CD4-positive, alpha-beta memory T cell (primary cell): ENCODE data around the gene ABCF3. TPM values are rescaled to one million over a fixed set of nuclear protein-coding genes. Genes with fewer than 3 reads are reported as not detected.

Source experiments
- CTCF ChIA-PET: fragments of 350-600 bp; sonication (Branson Sonifier 250); formaldehyde crosslinking; loops from one replicate; lab custom pipeline; 2021; ENCODE audit warnings: inconsistent platforms; ENCODE audit not compliant: partially characterized antibody; lab: Charles Lee
- POLR2A ChIA-PET: fragments of 350-600 bp; sonication (Branson Sonifier 250); formaldehyde crosslinking; loops from one replicate; lab custom pipeline; 2021; ENCODE audit not compliant: partially characterized antibody; lab: Charles Lee
- DNase-seq, 5 donors: peaks; one replicate each; pipeline versions ENCODE4 v3.0.0 to v3.0.0-alpha.2; 2020 to 2022; ENCODE audit warnings: mixed read lengths in 1 of 5
- H3K27ac ChIP-seq: one replicate; pipeline ENCODE4 v1.7.0; 2013; ENCODE audit warnings: low read depth, low read length
- H3K27me3 ChIP-seq: 2 replicates; pipeline ENCODE4 v1.7.0; 2013; ENCODE audit warnings: mild to moderate bottlenecking, low read length, moderate library complexity; ENCODE audit not compliant: insufficient read depth
- H3K36me3 ChIP-seq: 2 replicates; pipeline ENCODE4 v1.7.0; 2013; ENCODE audit warnings: mild to moderate bottlenecking, low read length, moderate library complexity; ENCODE audit not compliant: insufficient read depth
- H3K4me1 ChIP-seq: 2 replicates; pipeline ENCODE4 v1.7.0; 2013; ENCODE audit warnings: mild to moderate bottlenecking, low read length, moderate library complexity; ENCODE audit not compliant: insufficient read depth
- H3K4me3 ChIP-seq, 2 donors: one replicate each; pipeline ENCODE4 v1.7.0; 2013; ENCODE audit warnings: low read length in 2 of 2, mild to moderate bottlenecking in 1 of 2
- H3K9me3 ChIP-seq, 2 donors: one replicate each; pipeline ENCODE4 v1.7.0; 2013; ENCODE audit warnings: low read length in 2 of 2, control low read depth in 1 of 2; ENCODE audit not compliant: control insufficient read depth in 1 of 2
- H3K27ac Mint-ChIP-seq, 7 donors: one replicate each; pipeline ENCODE4 v1.8.0; 2020 to 2021; ENCODE audit warnings: mixed read lengths in 7 of 7, mild to moderate bottlenecking in 6 of 7, inconsistent platforms in 3 of 7, moderate library complexity in 3 of 7
- H3K27me3 Mint-ChIP-seq, 2 donors: one replicate each; pipeline ENCODE4 v1.8.0; 2020 to 2021; ENCODE audit warnings: mixed read lengths in 2 of 2
- H3K36me3 Mint-ChIP-seq, 2 donors: one replicate each; pipeline ENCODE4 v1.8.0; 2020 to 2021; ENCODE audit warnings: mixed read lengths in 2 of 2, inconsistent platforms in 1 of 2, mild to moderate bottlenecking in 1 of 2
- H3K4me1 Mint-ChIP-seq, 4 donors: one replicate each; pipeline ENCODE4 v1.8.0; 2020 to 2021; ENCODE audit warnings: mixed read lengths in 4 of 4, mild to moderate bottlenecking in 1 of 4
- H3K4me3 Mint-ChIP-seq, 8 donors: one replicate each; pipeline ENCODE4 v1.8.0; 2020 to 2021; ENCODE audit warnings: mixed read lengths in 8 of 8, mild to moderate bottlenecking in 7 of 8, moderate library complexity in 6 of 8, inconsistent platforms in 3 of 8
- H3K9me3 Mint-ChIP-seq, 8 donors: one replicate each; pipeline ENCODE4 v1.8.0; 2020 to 2021; ENCODE audit warnings: mixed read lengths in 8 of 8, mild to moderate bottlenecking in 5 of 8, inconsistent platforms in 3 of 8, moderate library complexity in 1 of 8
- intact Hi-C: fragments of 100-400 bp; cut with micrococcal nuclease; formaldehyde crosslinking; loops from one replicate; pipeline ENCODE4 v1.15.1; 2023
- polyA plus RNA-seq, 2 donors: library from polyadenylated mRNA; unstranded; fragments of 300-500 nt; fragmentation: Illumina TruSeq; gene quantifications; one replicate each; pipeline ENCODE4 v1.2.3, GENCODE V29; 2021
- total RNA-seq, 2 experiments: library from RNA; stranded (reverse); gene quantifications; one replicate each; pipeline ENCODE4 v1.2.3, GENCODE V29; 2021

Gene ABCF3
- total and polyA plus RNA-seq, 4 experiments from 2014 or later = 32.0 to 124 (median 88.4) TPM

GRCh38 chr3:184176377-184177330 lies 9.3 kb upstream of the ABCF3 start:
- Mint-ChIP-seq H3K9me3 (no peaks in the 10 kb centered on the region), H3K27ac (peak overlapping the region in 4 of 7 donors; percentile 25 to 52 (median 36)), H3K27me3 (no peaks in the 10 kb centered on the region), H3K4me3 (peak overlapping the region; percentile 90 to 98 (median 96)), H3K36me3 (peaks cover 24 to 45% of the 10 kb centered on the region in 2 donors), H3K4me1 (peaks cover 17 to 43% (median 30%) of the 10 kb centered on the region in 4 donors)
- intact Hi-C loops = no loop called here
- no peak for DNase-seq
- Histone ChIP-seq H3K27ac (no peak overlapping the region), H3K9me3 (no peaks in the 10 kb centered on the region), H3K4me3 (no peak overlapping the region), H3K4me1 (peaks cover 37% of the 10 kb centered on the region), H3K36me3 (peaks cover 50% of the 10 kb centered on the region), H3K27me3 (no peaks in the 10 kb centered on the region)
- ChIA-PET POLR2A (interaction anchor here (0.9 to 2.2 kb wide), 4 partner anchors 9 to 527 kb away, joined by 3 to 14 read pairs (median 6); partner anchors contain the start of genes ABCF3, DVL3 and EIF2B5), CTCF (interaction anchor here (1.2 to 1.3 kb wide), 3 partner anchors 14 to 50 kb away, joined by 3 read pairs; no protein-coding TSS in a partner anchor)

- H3K27ac ChIP-seq = no peak overlapping the region
- no peak overlapping the region for H3K4me3 ChIP-seq
- intact Hi-C loops = no loop called here
- Mint-ChIP-seq H3K36me3 (peaks cover 27 to 52% of the 10 kb centered on the region in 2 donors), H3K9me3 (no peaks in the 10 kb centered on the region), H3K4me3 (peak overlapping the region in 2 of 8 donors; percentile 41 to 58), H3K27ac (no peak overlapping the region), H3K4me1 (peaks cover 17 to 43% (median 30%) of the 10 kb centered on the region in 4 donors), H3K27me3 (no peaks in the 10 kb centered on the region)
- CTCF ChIA-PET = interaction anchor here (1.2 to 1.3 kb wide), 3 partner anchors 14 to 50 kb away, joined by 3 read pairs; no protein-coding TSS in a partner anchor
- H3K9me3 ChIP-seq = no peaks in the 10 kb centered on the region
- DNase-seq = no peak
- POLR2A ChIA-PET = interaction anchor here (1.1 to 2.2 kb wide), 3 partner anchors 8 to 42 kb away, joined by 5 to 14 read pairs (median 7); partner anchors contain the start of genes ABCF3, DVL3 and EIF2B5
- H3K27me3 ChIP-seq = no peaks in the 10 kb centered on the region
- peaks cover 57% of the 10 kb centered on the region for H3K36me3 ChIP-seq
- H3K4me1 ChIP-seq = peaks cover 37% of the 10 kb centered on the region
These were observed 8.7 kb upstream of the ABCF3 start for GRCh38 chr3:184177331-184177731.

GRCh38 chr3:184177767-184178306 lies 8.2 kb upstream of the ABCF3 start:
- Histone ChIP-seq H3K27me3 (no peaks in the 10 kb centered on the region), H3K36me3 (peaks cover 62% of the 10 kb centered on the region), H3K9me3 (no peaks in the 10 kb centered on the region), H3K4me3 (no peak overlapping the region), H3K27ac (no peak overlapping the region), H3K4me1 (peaks cover 37% of the 10 kb centered on the region)
- no peak for DNase-seq
- POLR2A ChIA-PET = interaction anchor here (1.1 to 2.2 kb wide), 2 partner anchors 8 to 22 kb away, joined by 5 to 14 read pairs; partner anchors contain the start of genes ABCF3 and DVL3
- Mint-ChIP-seq H3K27me3 (no peaks in the 10 kb centered on the region), H3K27ac (peak overlapping the region in 1 of 7 donors; percentile 61), H3K4me3 (peak overlapping the region in 4 of 8 donors; percentile 7 to 70 (median 46)), H3K36me3 (peaks cover 32 to 57% of the 10 kb centered on the region in 2 donors), H3K4me1 (peaks cover 16 to 43% (median 30%) of the 10 kb centered on the region in 4 donors), H3K9me3 (no peaks in the 10 kb centered on the region)
- CTCF ChIA-PET = interaction anchor here (1.2 kb wide), 1 partner anchor 15 kb away, joined by 3 read pairs; no protein-coding TSS in a partner anchor
- intact Hi-C loops = no loop called here

- intact Hi-C loops = no loop called here
- Histone ChIP-seq H3K36me3 (peaks cover 69% of the 10 kb centered on the region), H3K27me3 (no peaks in the 10 kb centered on the region), H3K9me3 (no peaks in the 10 kb centered on the region), H3K27ac (no peak overlapping the region), H3K4me1 (peaks cover 37% of the 10 kb centered on the region), H3K4me3 (no peak overlapping the region)
- ChIA-PET CTCF (no interaction called here), POLR2A (no interaction called here)
- Mint-ChIP-seq H3K4me1 (peaks cover 15 to 42% (median 30%) of the 10 kb centered on the region in 4 donors), H3K9me3 (no peaks in the 10 kb centered on the region), H3K27ac (no peak overlapping the region), H3K27me3 (no peaks in the 10 kb centered on the region), H3K4me3 (peak overlapping the region in 1 of 8 donors; percentile 50), H3K36me3 (peaks cover 35 to 65% of the 10 kb centered on the region in 2 donors)
- DNase-seq = no peak
These were observed 7.4 kb upstream of the ABCF3 start for GRCh38 chr3:184178521-184179138.

- Mint-ChIP-seq H3K27ac (peak overlapping the region in 2 of 7 donors; percentile 17 to 24), H3K27me3 (no peaks in the 10 kb centered on the region), H3K4me3 (no peak overlapping the region), H3K36me3 (peaks cover 43 to 71% of the 10 kb centered on the region in 2 donors), H3K4me1 (peaks cover 15 to 37% (median 27%) of the 10 kb centered on the region in 4 donors), H3K9me3 (no peaks in the 10 kb centered on the region)
- peaks cover 71% of the 10 kb centered on the region for H3K36me3 ChIP-seq
- no peak overlapping the region for H3K4me3 ChIP-seq
- intact Hi-C loops = no loop called here
- H3K27ac ChIP-seq = no peak overlapping the region
- H3K27me3 ChIP-seq = no peaks in the 10 kb centered on the region
- no peak for DNase-seq
- POLR2A ChIA-PET = no interaction called here
- CTCF ChIA-PET = interaction anchor here (0.6 to 2.0 kb wide), 6 partner anchors 44 to 235 kb away, joined by 3 to 7 read pairs (median 4); partner anchors contain the start of genes ABCC5 and EEF1AKMT4
- H3K4me1 ChIP-seq = peaks cover 37% of the 10 kb centered on the region
- H3K9me3 ChIP-seq = no peaks in the 10 kb centered on the region
These were observed 5.8 kb upstream of the ABCF3 start for GRCh38 chr3:184180165-184180564.

GRCh38 chr3:184181596-184181995 lies 4.4 kb upstream of the ABCF3 start:
- no peak for DNase-seq
- Histone ChIP-seq H3K36me3 (peaks cover 71% of the 10 kb centered on the region), H3K4me1 (peaks cover 32% of the 10 kb centered on the region), H3K27ac (no peak overlapping the region), H3K27me3 (no peaks in the 10 kb centered on the region), H3K9me3 (no peaks in the 10 kb centered on the region), H3K4me3 (no peak overlapping the region)
- CTCF ChIA-PET = interaction anchor here (2.0 kb wide), 1 partner anchor 69 kb away, joined by 7 read pairs; the partner anchor contains the start of gene EEF1AKMT4
- POLR2A ChIA-PET = interaction anchor here (1.0 kb wide), 1 partner anchor 68 kb away, joined by 3 read pairs; the partner anchor contains the start of gene EEF1AKMT4
- no peak overlapping the region for H3K4me3 Mint-ChIP-seq
- no peaks in the 10 kb centered on the region for H3K9me3 Mint-ChIP-seq
- no peak overlapping the region for H3K27ac Mint-ChIP-seq
- H3K4me1 Mint-ChIP-seq = peaks cover 14 to 35% (median 24%) of the 10 kb centered on the region in 4 donors
- H3K36me3 Mint-ChIP-seq = peaks cover 46 to 74% of the 10 kb centered on the region in 2 donors
- intact Hi-C loops = no loop called here
- no peaks in the 10 kb centered on the region for H3K27me3 Mint-ChIP-seq
